Measurements from ENCODE around the gene C2orf76. TPM values are rescaled to one million over a fixed set of nuclear protein-coding genes. Genes with fewer than 3 reads are reported as not detected.

The C2orf76 gene
- total and polyA plus RNA-seq, 2 donors (not counting 1 experiment from before 2014, with no cell fraction given), result 6.9 to 13.6 TPM

- H3K4me3 Mint-ChIP-seq, result no peak overlapping the region
- no peaks in the 10 kb centered on the region for H4K20me1 ChIP-seq (ENCODE audit: control insufficient read depth, insufficient read depth, low read length, poor library complexity, severe bottlenecking)
- no peaks in the 10 kb centered on the region for H3K4me1 Mint-ChIP-seq
- no peak overlapping the region for H3K4me2 ChIP-seq (replicated peaks; ENCODE audit: low read depth, low read length, poor library complexity, severe bottlenecking)
- no peak overlapping the region for H3K27ac Mint-ChIP-seq
- CTCF ChIA-PET, result no interaction called here
- no peaks in the 10 kb centered on the region for H3K4me1 ChIP-seq (ENCODE audit: control insufficient read depth in 2 of 2, insufficient read depth in 2 of 2, low read length in 2 of 2)
- H3K4me3 ChIP-seq (ENCODE audit: control extremely low read depth in 1 of 5, extremely low read depth in 1 of 5, insufficient read depth in 1 of 5, low read depth in 2 of 5, low read length in 4 of 5), result no peak overlapping the region
- H3K9me3 ChIP-seq (ENCODE audit: control extremely low read depth in 1 of 3, control insufficient read depth in 2 of 3, insufficient read depth in 1 of 3, low read length in 2 of 3), result peaks cover 0 to 16% (median 0%) of the 10 kb centered on the region in 3 donors
- H3K9me3 Mint-ChIP-seq (ENCODE audit: insufficient read depth), result peaks cover 3% of the 10 kb centered on the region
- no peaks in the 10 kb centered on the region for H3K27me3 ChIP-seq (replicated peaks in 1 of 4; ENCODE audit: control extremely low read depth in 1 of 4, control insufficient read depth in 3 of 4, insufficient read depth in 4 of 4, low read length in 3 of 4)
- H3K27me3 Mint-ChIP-seq, result peaks cover 4% of the 10 kb centered on the region
- no peak overlapping the region for H2AFZ ChIP-seq (ENCODE audit: insufficient read depth, low read depth, low read length, poor library complexity, severe bottlenecking)
- POLR2A ChIA-PET, result no interaction called here
- TF ChIP-seq CTCF (IDR thresholded peaks at IDR 0.05), result no peak
- TF ChIP-seq EZH2 (IDR thresholded peaks at IDR 0.05; ENCODE audit: borderline replicate concordance, insufficient read depth, low read depth, low read length, poor library complexity, severe bottlenecking), result no peak
- 95% methylated on average over 6 of the region's 8 CpGs for WGBS (ENCODE audit: insufficient coverage)
- no peak overlapping the region for H3K27ac ChIP-seq (ENCODE audit: low read length in 2 of 2)
- ATAC-seq (ENCODE audit: low read depth) (no peak), DNase-seq (no peak)
- H3K79me2 ChIP-seq (ENCODE audit: control insufficient read depth, insufficient read depth, low read length), result no peaks in the 10 kb centered on the region
- intact Hi-C loops (cut with micrococcal nuclease), result no loop called here
- no peaks in the 10 kb centered on the region for H3K36me3 ChIP-seq (replicated peaks in 1 of 2; ENCODE audit: control extremely low read depth in 1 of 2, control insufficient read depth in 1 of 2, extremely low read depth in 1 of 2, insufficient read depth in 2 of 2, low read length in 1 of 2)
- H3K9ac ChIP-seq (ENCODE audit: low read length), result no peak overlapping the region
Observed at GRCh38 chr2:119276864-119277263, 89.8 kb downstream of the C2orf76 start.

DNA sequence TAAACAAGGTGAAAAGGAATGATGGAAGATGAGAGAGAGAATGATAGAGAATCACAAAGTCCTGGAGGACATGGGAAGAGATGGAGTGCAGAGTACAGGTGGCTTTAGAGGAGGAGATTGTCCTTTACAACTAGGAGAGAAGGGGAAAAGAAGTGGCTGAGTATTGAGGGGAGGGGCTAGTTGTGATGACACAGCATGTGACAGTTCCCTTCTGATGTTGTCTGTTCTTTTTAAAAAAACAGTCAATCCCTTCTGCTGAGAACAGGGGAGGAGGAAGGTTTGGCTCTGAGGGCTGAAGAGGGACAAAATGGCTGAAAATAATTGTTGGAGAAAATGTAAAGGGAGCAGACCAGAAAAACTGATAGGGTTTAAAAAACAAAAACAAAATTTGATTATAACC, 99.0 kb downstream of the C2orf76 start:
- no peak overlapping the region for H3K27ac ChIP-seq (ENCODE audit: low read length in 2 of 2)
- CTCF ChIA-PET, result no interaction called here

More for the DNA sequence above, 99.0 kb downstream of the C2orf76 start:
- Histone ChIP-seq H3K9me3 (ENCODE audit: control extremely low read depth in 1 of 3, control insufficient read depth in 2 of 3, insufficient read depth in 1 of 3, low read length in 2 of 3) (peaks cover 2 to 11% (median 3%) of the 10 kb centered on the region in 3 donors), H3K79me2 (ENCODE audit: control insufficient read depth, insufficient read depth, low read length) (no peaks in the 10 kb centered on the region), H3K9ac (ENCODE audit: low read length) (no peak overlapping the region), H3K4me3 (ENCODE audit: control extremely low read depth in 1 of 5, extremely low read depth in 1 of 5, insufficient read depth in 1 of 5, low read depth in 2 of 5, low read length in 4 of 5) (no peak overlapping the region), H3K4me1 (ENCODE audit: control insufficient read depth in 2 of 2, insufficient read depth in 2 of 2, low read length in 2 of 2) (no peaks in the 10 kb centered on the region), H2AFZ (ENCODE audit: insufficient read depth, low read depth, low read length, poor library complexity, severe bottlenecking) (no peak overlapping the region), H3K36me3 (replicated peaks in 1 of 2; ENCODE audit: control extremely low read depth in 1 of 2, control insufficient read depth in 1 of 2, extremely low read depth in 1 of 2, insufficient read depth in 2 of 2, low read length in 1 of 2) (no peaks in the 10 kb centered on the region), H3K4me2 (replicated peaks; ENCODE audit: low read depth, low read length, poor library complexity, severe bottlenecking) (no peak overlapping the region), H4K20me1 (ENCODE audit: control insufficient read depth, insufficient read depth, low read length, poor library complexity, severe bottlenecking) (no peaks in the 10 kb centered on the region), H3K27me3 (replicated peaks in 1 of 4; ENCODE audit: control extremely low read depth in 1 of 4, control insufficient read depth in 3 of 4, insufficient read depth in 4 of 4, low read length in 3 of 4) (no peaks in the 10 kb centered on the region)
- ATAC-seq (ENCODE audit: low read depth) (no peak), DNase-seq (no peak)
- no peaks in the 10 kb centered on the region for H3K4me1 Mint-ChIP-seq
- POLR2A ChIA-PET, result no interaction called here
- H3K27ac Mint-ChIP-seq, result no peak overlapping the region
- peaks cover 2% of the 10 kb centered on the region for H3K9me3 Mint-ChIP-seq (ENCODE audit: insufficient read depth)
- intact Hi-C loops (cut with micrococcal nuclease), result no loop called here
- TF ChIP-seq EZH2 (IDR thresholded peaks at IDR 0.05; ENCODE audit: borderline replicate concordance, insufficient read depth, low read depth, low read length, poor library complexity, severe bottlenecking) (no peak), CTCF (IDR thresholded peaks at IDR 0.05) (no peak)
- peaks cover 18% of the 10 kb centered on the region for H3K27me3 Mint-ChIP-seq
- no peak overlapping the region for H3K4me3 Mint-ChIP-seq
